Smooth muscle cell (in vitro differentiated cells): ENCODE results near the gene ASF1B. TPM values are rescaled to one million over a fixed set of nuclear protein-coding genes. Genes with fewer than 3 reads are reported as not detected.

ENCODE experiments used
- DNase-seq: peaks from one replicate; lab custom pipeline; 2025; ENCODE audit not compliant: unreplicated experiment; lab: John Stamatoyannopoulos, UW
- H2AFZ ChIP-seq: fragments of 200-600 bp; sonication (generic); 2 replicates; pipeline ENCODE4 v1.6.0; 2016; ENCODE audit warnings: antibody characterized with exemption, low read depth, mild to moderate bottlenecking
- H3F3A ChIP-seq: fragments of 200-600 bp; sonication (generic); 2 replicates; pipeline ENCODE4 v1.6.0; 2017; ENCODE audit warnings: antibody characterized with exemption, low read depth
- H3K27ac ChIP-seq: fragments of 200-600 bp; sonication (generic); 2 replicates; pipeline ENCODE4 v1.5.1; 2016; ENCODE audit warnings: low read depth, mild to moderate bottlenecking
- H3K27me3 ChIP-seq: fragments of 200-600 bp; sonication (generic); 2 replicates; pipeline ENCODE4 v1.6.1; 2016; ENCODE audit warnings: low read depth, mild to moderate bottlenecking
- H3K36me3 ChIP-seq: fragments of 200-600 bp; sonication (generic); 2 replicates; pipeline ENCODE4 v1.5.1; 2016; ENCODE audit warnings: low read depth
- H3K4me1 ChIP-seq: fragments of 200-600 bp; sonication (generic); 2 replicates; pipeline ENCODE4 v1.5.1; 2016; ENCODE audit warnings: low read depth
- H3K4me2 ChIP-seq: fragments of 200-600 bp; sonication (generic); 2 replicates; pipeline ENCODE4 v1.6.0; 2016; ENCODE audit warnings: mild to moderate bottlenecking
- H3K4me3 ChIP-seq: fragments of 200-600 bp; sonication (generic); 2 replicates; pipeline ENCODE4 v1.5.1; 2016; ENCODE audit warnings: mild to moderate bottlenecking
- H3K79me2 ChIP-seq: fragments of 200-600 bp; sonication (generic); 2 replicates; pipeline ENCODE4 v1.6.0; 2016; ENCODE audit warnings: low read depth, mild to moderate bottlenecking
- H3K9ac ChIP-seq: fragments of 200-600 bp; sonication (generic); 2 replicates; pipeline ENCODE4 v1.6.0; 2016; ENCODE audit warnings: low read depth
- H3K9me3 ChIP-seq: fragments of 200-600 bp; sonication (generic); replicated peaks from 2 replicates; pipeline ENCODE4 v1.5.1; 2016; ENCODE audit warnings: low read depth
- H4K20me1 ChIP-seq: fragments of 200-600 bp; sonication (generic); 2 replicates; pipeline ENCODE4 v1.6.0; 2016; ENCODE audit warnings: low read depth
- CTCF ChIP-seq: fragments of 200-600 bp; sonication (generic); IDR thresholded peaks from 2 replicates; pipeline ENCODE4 v1.5.1; 2017; ENCODE audit warnings: borderline replicate concordance, mild to moderate bottlenecking, antibody characterized with exemption; ENCODE audit not compliant: insufficient read depth, poor library complexity, severe bottlenecking
- WGBS: methylation state at CpG from one replicate; pipeline ENCODE4 v1.1.7; 2016; ENCODE audit warnings: low lambda C conversion rate; 5-methylcytosine and 5-hydroxymethylcytosine counted together
- polyA plus RNA-seq: library from polyadenylated mRNA; unstranded; fragments of >200 nt; fragmentation: Nextera tagmentation; extraction: Ambion mirVana; gene quantifications from 2 replicates; pipeline ENCODE4 v1.2.1, GENCODE V29; 2016
- total RNA-seq: library from RNA; depleted of rRNA; stranded (reverse); fragments of >200 nt; gene quantifications from 2 replicates; pipeline ENCODE4 v1.2.3, GENCODE V29; 2014

Gene ASF1B
- total and polyA plus RNA-seq, 2 experiments from 2014 or later = 11.3 to 13.4 TPM

GRCh38 chr19:14164724-14165493 lies 28.5 kb upstream of the ASF1B start:
- Histone ChIP-seq H3K4me2 (no peak overlapping the region), H3K27ac (no peak overlapping the region), H3K27me3 (no peaks in the 10 kb centered on the region), H3K4me1 (peaks cover 7% of the 10 kb centered on the region), H2AFZ (no peak overlapping the region), H3F3A (no peaks in the 10 kb centered on the region), H3K36me3 (no peaks in the 10 kb centered on the region), H3K79me2 (no peaks in the 10 kb centered on the region), H3K9me3 (no peaks in the 10 kb centered on the region), H3K4me3 (no peak overlapping the region), H3K9ac (no peak overlapping the region), H4K20me1 (no peaks in the 10 kb centered on the region)
- no peak for DNase-seq
- TF ChIP-seq CTCF = no peak
- WGBS = 92% methylated on average over 15 of the region's 16 CpGs

DNA sequence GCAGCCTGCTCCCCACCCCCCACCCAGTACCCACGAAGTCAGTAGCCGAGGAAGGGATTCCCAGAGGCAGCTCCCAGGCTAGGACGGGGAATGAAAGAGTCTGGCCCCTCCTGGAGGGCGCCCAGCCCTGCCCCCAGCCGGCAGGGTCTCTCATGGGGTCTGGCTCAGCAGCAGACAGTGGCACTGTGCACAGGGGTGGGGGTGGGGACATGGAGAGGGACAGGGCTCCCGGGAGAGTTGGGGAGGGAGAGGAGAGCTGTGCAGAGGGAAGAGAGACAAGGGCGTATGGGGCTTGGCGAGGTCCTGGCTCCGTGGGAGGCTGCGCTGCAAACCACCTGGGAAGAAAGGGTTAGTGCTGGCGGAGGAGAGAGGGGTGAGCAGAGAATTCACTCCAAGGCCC lies 27.7 kb upstream of the ASF1B start:
- Histone ChIP-seq H4K20me1 (no peaks in the 10 kb centered on the region), H3K36me3 (no peaks in the 10 kb centered on the region), H3K27me3 (no peaks in the 10 kb centered on the region), H3K9me3 (no peaks in the 10 kb centered on the region), H2AFZ (no peak overlapping the region), H3K27ac (no peak overlapping the region), H3F3A (no peaks in the 10 kb centered on the region), H3K4me1 (peaks cover 7% of the 10 kb centered on the region), H3K4me3 (no peak overlapping the region), H3K9ac (no peak overlapping the region), H3K79me2 (no peaks in the 10 kb centered on the region), H3K4me2 (no peak overlapping the region)
- no peak for TF ChIP-seq CTCF
- 82% methylated on average over 9 of the region's 11 CpGs for WGBS
- DNase-seq = no peak

DNA sequence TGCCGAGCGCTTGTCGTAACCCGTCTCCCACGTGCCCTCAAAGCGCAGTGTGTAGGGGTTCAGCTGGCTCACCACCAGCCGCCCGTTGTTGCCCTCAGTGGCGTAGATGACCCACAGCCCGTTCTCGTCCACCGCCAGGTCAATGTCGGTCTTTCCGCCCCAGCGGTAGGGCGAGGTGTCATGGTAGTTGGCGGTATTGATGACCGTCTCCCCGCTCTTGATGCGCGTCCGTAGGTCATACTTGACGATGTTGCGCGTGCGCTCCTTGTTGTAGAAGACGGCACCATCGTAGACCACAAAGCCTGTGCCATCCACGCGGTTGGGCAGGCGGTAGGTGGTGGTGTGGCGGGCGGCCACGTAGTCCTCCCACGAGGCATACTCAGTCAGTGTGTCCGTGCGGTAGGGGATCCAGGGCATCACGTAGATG lies 26.5 kb upstream of the ASF1B start:
- Histone ChIP-seq H3K27me3 (no peaks in the 10 kb centered on the region), H2AFZ (no peak overlapping the region), H3K27ac (no peak overlapping the region), H3K9ac (no peak overlapping the region), H3K79me2 (no peaks in the 10 kb centered on the region), H3K36me3 (no peaks in the 10 kb centered on the region), H3K4me2 (no peak overlapping the region), H3F3A (no peaks in the 10 kb centered on the region), H3K9me3 (no peaks in the 10 kb centered on the region), H3K4me1 (peaks cover 7% of the 10 kb centered on the region), H3K4me3 (no peak overlapping the region), H4K20me1 (no peaks in the 10 kb centered on the region)
- WGBS = 99% methylated on average over 38 of the region's 38 CpGs
- no peak for TF ChIP-seq CTCF
- DNase-seq = no peak

DNA sequence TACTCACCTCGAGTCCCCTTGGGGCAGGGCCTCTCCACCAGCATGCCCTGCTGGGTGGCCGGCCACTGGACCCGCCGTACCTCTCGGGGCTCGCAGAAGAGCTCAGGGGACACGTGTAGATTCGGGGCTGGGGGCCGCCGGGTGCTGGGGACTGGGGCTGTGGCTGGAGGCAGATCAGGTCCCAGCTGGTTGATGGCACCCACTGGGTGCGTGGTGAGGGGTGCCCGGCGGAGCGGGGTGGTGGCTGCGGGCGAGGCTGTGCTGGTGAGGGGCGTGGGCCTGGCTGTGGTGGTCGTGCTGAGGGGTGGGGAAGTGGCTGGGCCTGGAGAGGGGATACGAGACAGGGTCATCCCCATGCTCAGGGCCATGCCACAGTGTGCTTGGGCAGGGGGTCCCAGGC lies 24.9 kb upstream of the ASF1B start:
- H3K27me3 ChIP-seq = no peaks in the 10 kb centered on the region

More for the DNA sequence above, 24.9 kb upstream of the ASF1B start:
- no peak for TF ChIP-seq CTCF
- peaks cover 7% of the 10 kb centered on the region for H3K4me1 ChIP-seq
- H3K9me3 ChIP-seq = no peaks in the 10 kb centered on the region
- H3K4me3 ChIP-seq = no peak overlapping the region
- H3F3A ChIP-seq = no peaks in the 10 kb centered on the region
- no peak overlapping the region for H3K4me2 ChIP-seq
- H3K36me3 ChIP-seq = no peaks in the 10 kb centered on the region
- no peak for DNase-seq
- H3K9ac ChIP-seq = no peak overlapping the region
- no peak overlapping the region for H3K27ac ChIP-seq
- WGBS = 98% methylated on average over 17 of the region's 19 CpGs
- H2AFZ ChIP-seq = no peak overlapping the region
- H3K79me2 ChIP-seq = no peaks in the 10 kb centered on the region
- H4K20me1 ChIP-seq = no peaks in the 10 kb centered on the region
